ENCODE results near the gene GLP2R.

GLP2R gene

GRCh38 chr17:9868552-9868951 lies 42.8 kb downstream of the GLP2R start:
- DNase-seq (ENCODE audit: low read depth) = no peak
- H3K4me3 ChIP-seq (ENCODE audit: low read depth, low read length) = no peak overlapping the region
- TF ChIP-seq, protein P1, sequence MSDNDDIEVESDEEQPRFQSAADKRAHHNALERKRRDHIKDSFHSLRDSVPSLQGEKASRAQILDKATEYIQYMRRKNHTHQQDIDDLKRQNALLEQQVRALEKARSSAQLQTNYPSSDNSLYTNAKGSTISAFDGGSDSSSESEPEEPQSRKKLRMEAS (IDR thresholded peaks at IDR 0.05; ENCODE audit: low read depth, low read length) = no peak
- TF ChIP-seq, protein P2, sequence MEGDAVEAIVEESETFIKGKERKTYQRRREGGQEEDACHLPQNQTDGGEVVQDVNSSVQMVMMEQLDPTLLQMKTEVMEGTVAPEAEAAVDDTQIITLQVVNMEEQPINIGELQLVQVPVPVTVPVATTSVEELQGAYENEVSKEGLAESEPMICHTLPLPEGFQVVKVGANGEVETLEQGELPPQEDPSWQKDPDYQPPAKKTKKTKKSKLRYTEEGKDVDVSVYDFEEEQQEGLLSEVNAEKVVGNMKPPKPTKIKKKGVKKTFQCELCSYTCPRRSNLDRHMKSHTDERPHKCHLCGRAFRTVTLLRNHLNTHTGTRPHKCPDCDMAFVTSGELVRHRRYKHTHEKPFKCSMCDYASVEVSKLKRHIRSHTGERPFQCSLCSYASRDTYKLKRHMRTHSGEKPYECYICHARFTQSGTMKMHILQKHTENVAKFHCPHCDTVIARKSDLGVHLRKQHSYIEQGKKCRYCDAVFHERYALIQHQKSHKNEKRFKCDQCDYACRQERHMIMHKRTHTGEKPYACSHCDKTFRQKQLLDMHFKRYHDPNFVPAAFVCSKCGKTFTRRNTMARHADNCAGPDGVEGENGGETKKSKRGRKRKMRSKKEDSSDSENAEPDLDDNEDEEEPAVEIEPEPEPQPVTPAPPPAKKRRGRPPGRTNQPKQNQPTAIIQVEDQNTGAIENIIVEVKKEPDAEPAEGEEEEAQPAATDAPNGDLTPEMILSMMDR (IDR thresholded peaks at IDR 0.05; ENCODE audit: low read depth, low read length) = no peak
- TF ChIP-seq POLR2A (IDR thresholded peaks at IDR 0.05; ENCODE audit: extremely low read depth, insufficient read length) (no peak), MYC (IDR thresholded peaks at IDR 0.05; ENCODE audit: low read depth, low read length) (no peak)

GRCh38 chr17:9872852-9873251 lies 47.1 kb downstream of the GLP2R start:
- no peak for TF ChIP-seq MYC (IDR thresholded peaks at IDR 0.05; ENCODE audit: low read depth, low read length)
- TF ChIP-seq, protein P2 (IDR thresholded peaks at IDR 0.05; ENCODE audit: low read depth, low read length) = no peak
- TF ChIP-seq, protein P1 (IDR thresholded peaks at IDR 0.05; ENCODE audit: low read depth, low read length) = no peak
- TF ChIP-seq POLR2A (IDR thresholded peaks at IDR 0.05; ENCODE audit: extremely low read depth, insufficient read length) = no peak
- no peak for DNase-seq (ENCODE audit: low read depth)
- no peak overlapping the region for H3K4me3 ChIP-seq (ENCODE audit: low read depth, low read length)

DNA sequence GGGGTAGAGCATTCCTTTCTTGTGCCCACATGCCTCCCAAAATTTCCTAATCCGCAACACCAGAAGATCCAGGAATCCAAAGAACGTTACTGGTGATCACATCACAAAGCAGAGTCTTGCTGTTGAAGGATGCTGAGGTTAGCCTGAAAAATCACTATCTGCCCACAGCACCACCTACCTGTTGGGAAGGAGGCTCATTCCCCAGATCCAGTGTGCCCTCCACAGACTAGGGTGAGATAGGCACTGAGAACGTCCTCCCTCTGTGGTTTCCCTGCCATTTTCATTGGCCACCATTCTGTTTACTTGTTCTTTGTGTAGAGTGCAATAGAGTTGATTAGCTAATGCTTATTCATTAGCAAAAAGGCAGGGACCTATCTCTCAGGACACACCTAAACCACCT lies 49.0 kb downstream of the GLP2R start:
- H3K4me3 ChIP-seq (ENCODE audit: low read depth, low read length) = no peak overlapping the region
- TF ChIP-seq, protein P1 (IDR thresholded peaks at IDR 0.05; ENCODE audit: low read depth, low read length) = no peak
- TF ChIP-seq, protein P2 (IDR thresholded peaks at IDR 0.05; ENCODE audit: low read depth, low read length) = no peak
- TF ChIP-seq POLR2A (IDR thresholded peaks at IDR 0.05; ENCODE audit: extremely low read depth, insufficient read length) (no peak), MYC (IDR thresholded peaks at IDR 0.05; ENCODE audit: low read depth, low read length) (no peak)
- DNase-seq (ENCODE audit: low read depth) = no peak

- DNase-seq (ENCODE audit: low read depth) = no peak
- TF ChIP-seq POLR2A (IDR thresholded peaks at IDR 0.05; ENCODE audit: extremely low read depth, insufficient read length) = no peak
- no peak for TF ChIP-seq MYC (IDR thresholded peaks at IDR 0.05; ENCODE audit: low read depth, low read length)
- TF ChIP-seq, protein P1 (IDR thresholded peaks at IDR 0.05; ENCODE audit: low read depth, low read length) = no peak
- TF ChIP-seq, protein P2 (IDR thresholded peaks at IDR 0.05; ENCODE audit: low read depth, low read length) = no peak
- H3K4me3 ChIP-seq (ENCODE audit: low read depth, low read length) = no peak overlapping the region
Observed at GRCh38 chr17:9875441-9875840, 49.7 kb downstream of the GLP2R start.

- DNase-seq (ENCODE audit: low read depth) = no peak
- H3K4me3 ChIP-seq (ENCODE audit: low read depth, low read length) = no peak overlapping the region
- TF ChIP-seq POLR2A (IDR thresholded peaks at IDR 0.05; ENCODE audit: extremely low read depth, insufficient read length) = no peak
- TF ChIP-seq, protein P1 (IDR thresholded peaks at IDR 0.05; ENCODE audit: low read depth, low read length) = no peak
- TF ChIP-seq, protein P2 (IDR thresholded peaks at IDR 0.05; ENCODE audit: low read depth, low read length) = no peak
- no peak for TF ChIP-seq MYC (IDR thresholded peaks at IDR 0.05; ENCODE audit: low read depth, low read length)
Observed at GRCh38 chr17:9878356-9878755, 52.6 kb downstream of the GLP2R start.

Data from NB4 (cell line).